Left lobe of liver (tissue), 2 donors: ENCODE measurements around the gene BTN3A1. TPM values are rescaled to one million over a fixed set of nuclear protein-coding genes. Genes with fewer than 3 reads are reported as not detected.
A peak's percentile ranks its signal among the peaks of the same experiment; 100 is the strongest.
"Not testable (repeated sequence)": the region's sequence is repeated elsewhere in the genome, so short reads cannot be mapped to it uniquely, and the experiment has no call there.

ENCODE experiments used
- ATAC-seq: fragments of 200-7000 bp; cut with Tn5 transposase; one replicate; pipeline ENCODE4 v1.9.1; 2020; ENCODE audit warnings: mild to moderate bottlenecking, moderate library complexity
- DNase-seq: peaks from one replicate; pipeline ENCODE4 v3.0.0-alpha.2; 2020; ENCODE audit warnings: low spot score
- total RNA-seq: library from RNA; stranded (reverse); gene quantifications from one replicate; pipeline ENCODE4 v1.2.1, GENCODE V29; 2021
- donor health status: DM: no; HTN: no; CAD: no; lungs with moderate emphysema.
- donor health status: DM: no; HTN: yes; CAD: no.

The BTN3A1 gene
- total RNA-seq, 1 donor from 2014 or later, result 9.5 TPM

GRCh38 chr6:26412228-26412627 lies 10.2 kb downstream of the BTN3A1 start:
- ATAC-seq (no peak), DNase-seq (no peak)

- no peak for DNase-seq
- no peak for ATAC-seq
These were observed 10.9 kb downstream of the BTN3A1 start for GRCh38 chr6:26412954-26413353.

GRCh38 chr6:26414281-26414680 lies 12.2 kb downstream of the BTN3A1 start:
- ATAC-seq, result no peak
- DNase-seq, result no peak

GRCh38 chr6:26415036-26415614 lies 13.1 kb downstream of the BTN3A1 start:
- ATAC-seq, result no peak
- no peak for DNase-seq

GRCh38 chr6:26415791-26416190 lies 13.7 kb downstream of the BTN3A1 start:
- DNase-seq, result no peak
- no peak for ATAC-seq

- ATAC-seq (no peak), DNase-seq (no peak)
These were observed 14.2 kb downstream of the BTN3A1 start for GRCh38 chr6:26416288-26416687.

GRCh38 chr6:26418077-26418476 lies 16.0 kb downstream of the BTN3A1 start:
- ATAC-seq, DNase-seq: not testable (repeated sequence)

GRCh38 chr6:26418795-26419194 lies 16.7 kb downstream of the BTN3A1 start:
- not testable (repeated sequence) for DNase-seq, ATAC-seq

- ATAC-seq, result peak; percentile 27
- no peak for DNase-seq
These were observed 18.7 kb downstream of the BTN3A1 start for GRCh38 chr6:26420688-26421171.

- DNase-seq (peak; percentile 72), ATAC-seq (peak; percentile 97)
These were observed 19.4 kb downstream of the BTN3A1 start for GRCh38 chr6:26421259-26422144.

GRCh38 chr6:26422329-26422728 lies 20.3 kb downstream of the BTN3A1 start:
- no peak for ATAC-seq
- DNase-seq, result no peak

- no peak for ATAC-seq
- DNase-seq, result no peak
These were observed 24.8 kb downstream of the BTN3A1 start for GRCh38 chr6:26426691-26427450.

- DNase-seq (no peak), ATAC-seq (no peak)
These were observed 25.4 kb downstream of the BTN3A1 start for GRCh38 chr6:26427451-26427809.

GRCh38 chr6:26428206-26428605 lies 26.1 kb downstream of the BTN3A1 start:
- ATAC-seq, result no peak
- no peak for DNase-seq

- DNase-seq (no peak), ATAC-seq (no peak)
These were observed 28.7 kb downstream of the BTN3A1 start for GRCh38 chr6:26430787-26431186.

GRCh38 chr6:26431258-26432172 lies 29.4 kb downstream of the BTN3A1 start:
- ATAC-seq, result no peak
- no peak for DNase-seq

GRCh38 chr6:26432627-26433201 lies 30.6 kb downstream of the BTN3A1 start:
- ATAC-seq (peak; percentile 97), DNase-seq (peak; percentile 55)

GRCh38 chr6:26433680-26434079 lies 31.6 kb downstream of the BTN3A1 start:
- ATAC-seq, DNase-seq: not testable (repeated sequence)

GRCh38 chr6:26436018-26436417 lies 33.9 kb downstream of the BTN3A1 start:
- ATAC-seq, result no peak
- no peak for DNase-seq

- DNase-seq (no peak), ATAC-seq (no peak)
These were observed 35.5 kb downstream of the BTN3A1 start for GRCh38 chr6:26437550-26437949.
